Central memory CD8-positive, alpha-beta T cell (primary cell): ENCODE measurements around the gene GAS5.
"Not testable (repeated sequence)": the region's sequence is repeated elsewhere in the genome, so short reads cannot be mapped to it uniquely, and the experiment has no call there.

Source experiments
- ATAC-seq: fragments of 150-1000 bp; cut with Tn5 transposase; replicated peaks from 2 replicates; pipeline ENCODE4 v1.10.0; 2022; ENCODE audit warnings: mild to moderate bottlenecking, moderate FRiP score, moderate number of reproducible peaks; ENCODE audit not compliant: poor library complexity, severe bottlenecking; ENCODE audit errors: extremely low read depth
- DNase-seq, 2 donors: peaks; one replicate each; pipeline ENCODE4 v3.0.0; 2021; ENCODE audit warnings: low spot score in 2 of 2
- H3K27ac Mint-ChIP-seq: one replicate; pipeline ENCODE4 v1.8.0; 2022; ENCODE audit warnings: low read depth, mild to moderate bottlenecking, moderate library complexity, mixed read lengths
- H3K27me3 Mint-ChIP-seq: one replicate; pipeline ENCODE4 v1.8.0; 2022; ENCODE audit warnings: mixed read lengths
- H3K36me3 Mint-ChIP-seq: one replicate; pipeline ENCODE4 v1.8.0; 2022; ENCODE audit warnings: mild to moderate bottlenecking, moderate library complexity, mixed read lengths; ENCODE audit not compliant: insufficient read depth
- H3K4me1 Mint-ChIP-seq: one replicate; pipeline ENCODE4 v1.8.0; 2022; ENCODE audit warnings: mixed read lengths
- H3K4me3 Mint-ChIP-seq: one replicate; pipeline ENCODE4 v1.8.0; 2022; ENCODE audit warnings: mild to moderate bottlenecking, moderate library complexity, mixed read lengths
- H3K9me3 Mint-ChIP-seq: one replicate; pipeline ENCODE4 v1.8.0; 2022; ENCODE audit warnings: mixed read lengths

GAS5 gene

GRCh38 chr1:173887627-173888026 is 19.8 kb upstream of the GAS5 start:
- H3K27ac Mint-ChIP-seq = no peak overlapping the region
- DNase-seq = no peak
- no peaks in the 10 kb centered on the region for H3K9me3 Mint-ChIP-seq
- peaks cover 14% of the 10 kb centered on the region for H3K36me3 Mint-ChIP-seq
- ATAC-seq = no peak
- H3K27me3 Mint-ChIP-seq = no peaks in the 10 kb centered on the region
- peak overlapping the region; percentile 23 for H3K4me3 Mint-ChIP-seq
- H3K4me1 Mint-ChIP-seq = peaks cover 32% of the 10 kb centered on the region

GRCh38 chr1:173886746-173887611 is 19.2 kb upstream of the GAS5 start:
- peaks cover 32% of the 10 kb centered on the region for H3K4me1 Mint-ChIP-seq
- H3K27me3 Mint-ChIP-seq = no peaks in the 10 kb centered on the region
- H3K4me3 Mint-ChIP-seq = peak overlapping the region; percentile 23
- ATAC-seq (peak; percentile 82), DNase-seq (no peak)
- no peaks in the 10 kb centered on the region for H3K9me3 Mint-ChIP-seq
- H3K27ac Mint-ChIP-seq = peak overlapping the region; percentile 67
- H3K36me3 Mint-ChIP-seq = peaks cover 14% of the 10 kb centered on the region

- Mint-ChIP-seq H3K36me3 (peaks cover 10% of the 10 kb centered on the region), H3K4me3 (no peak overlapping the region), H3K4me1 (peaks cover 24% of the 10 kb centered on the region), H3K9me3 (no peaks in the 10 kb centered on the region), H3K27ac (no peak overlapping the region), H3K27me3 (no peaks in the 10 kb centered on the region)
- ATAC-seq (no peak), DNase-seq (no peak)
Measured at GRCh38 chr1:173884701-173885100, 16.9 kb upstream of the GAS5 start.

- DNase-seq, H3K9me3 Mint-ChIP-seq, H3K4me3 Mint-ChIP-seq, H3K27me3 Mint-ChIP-seq, H3K27ac Mint-ChIP-seq, ATAC-seq: not testable (repeated sequence)
- Mint-ChIP-seq H3K4me1 (peaks cover 11% of the 10 kb centered on the region), H3K36me3 (peaks cover 27% of the 10 kb centered on the region)
Measured at GRCh38 chr1:173881117-173881516, 13.3 kb upstream of the GAS5 start.

- no peak overlapping the region for H3K27ac Mint-ChIP-seq
- DNase-seq (no peak), ATAC-seq (no peak)
- H3K36me3 Mint-ChIP-seq = peaks cover 36% of the 10 kb centered on the region
- H3K9me3 Mint-ChIP-seq = no peaks in the 10 kb centered on the region
- peaks cover 15% of the 10 kb centered on the region for H3K4me1 Mint-ChIP-seq
- no peaks in the 10 kb centered on the region for H3K27me3 Mint-ChIP-seq
- H3K4me3 Mint-ChIP-seq = no peak overlapping the region
Measured at GRCh38 chr1:173878251-173878650, 10.5 kb upstream of the GAS5 start.

GRCh38 chr1:173876732-173877131 is 8.9 kb upstream of the GAS5 start:
- ATAC-seq (no peak), DNase-seq (no peak)
- no peaks in the 10 kb centered on the region for H3K9me3 Mint-ChIP-seq
- peaks cover 24% of the 10 kb centered on the region for H3K4me1 Mint-ChIP-seq
- H3K4me3 Mint-ChIP-seq = no peak overlapping the region
- H3K27ac Mint-ChIP-seq = no peak overlapping the region
- H3K36me3 Mint-ChIP-seq = peaks cover 38% of the 10 kb centered on the region
- no peaks in the 10 kb centered on the region for H3K27me3 Mint-ChIP-seq

- ATAC-seq (no peak), DNase-seq (no peak)
- Mint-ChIP-seq H3K27ac (peak overlapping the region; percentile 94), H3K9me3 (no peaks in the 10 kb centered on the region), H3K4me1 (peaks cover 50% of the 10 kb centered on the region), H3K27me3 (no peaks in the 10 kb centered on the region), H3K36me3 (peaks cover 41% of the 10 kb centered on the region), H3K4me3 (peak overlapping the region; percentile 84)
Measured at GRCh38 chr1:173871500-173871899, 3.7 kb upstream of the GAS5 start.

GRCh38 chr1:173871091-173871490 is 3.3 kb upstream of the GAS5 start:
- H3K4me1 Mint-ChIP-seq = peaks cover 54% of the 10 kb centered on the region

GRCh38 chr1:173870252-173871075 is 2.7 kb upstream of the GAS5 start:
- Mint-ChIP-seq H3K9me3 (no peaks in the 10 kb centered on the region), H3K27ac (peak overlapping the region; percentile 94), H3K4me3 (peak overlapping the region; percentile 84), H3K36me3 (peaks cover 43% of the 10 kb centered on the region), H3K27me3 (no peaks in the 10 kb centered on the region), H3K4me1 (peaks cover 55% of the 10 kb centered on the region)
- peak in 1 of 2 donors; percentile 19 for DNase-seq
- no peak for ATAC-seq

More at GRCh38 chr1:173871091-173871490, 3.3 kb upstream of the GAS5 start:
- Mint-ChIP-seq H3K4me3 (peak overlapping the region; percentile 84), H3K27me3 (no peaks in the 10 kb centered on the region), H3K27ac (peak overlapping the region; percentile 94), H3K36me3 (peaks cover 43% of the 10 kb centered on the region), H3K9me3 (no peaks in the 10 kb centered on the region)
- DNase-seq (no peak), ATAC-seq (no peak)

- Mint-ChIP-seq H3K27me3 (no peaks in the 10 kb centered on the region), H3K27ac (peak overlapping the region; percentile 94), H3K9me3 (no peaks in the 10 kb centered on the region), H3K4me1 (peaks cover 69% of the 10 kb centered on the region), H3K36me3 (peaks cover 54% of the 10 kb centered on the region), H3K4me3 (peak overlapping the region; percentile 84)
- DNase-seq (no peak), ATAC-seq (no peak)
Measured at GRCh38 chr1:173869021-173869359, 1.2 kb upstream of the GAS5 start.

GRCh38 chr1:173868266-173869020 is 654 bp upstream of the GAS5 start, which contains the start of gene ZBTB37:
Gene ZBTB37, plus strand, starts transcription at chr1:173868380. Its CDS starts 1,846 bp downstream, at chr1:173870226.
- Mint-ChIP-seq H3K27ac (peak within 1 kb of the TSS; percentile 94), H3K4me3 (peak within 1 kb of the TSS; percentile 84), H3K27me3 (no peaks in the 10 kb centered on the region), H3K36me3 (peaks cover 56% of the 10 kb centered on the region), H3K4me1 (peaks cover 71% of the 10 kb centered on the region), H3K9me3 (no peaks in the 10 kb centered on the region)
- peak; percentile 73 to 74 for DNase-seq
- ATAC-seq = peak; percentile 52

GRCh38 chr1:173867141-173867752 is 542 bp downstream of the GAS5 start:
- Mint-ChIP-seq H3K27ac (peak overlapping the region; percentile 94), H3K4me3 (peak overlapping the region; percentile 84), H3K4me1 (peaks cover 62% of the 10 kb centered on the region), H3K9me3 (no peaks in the 10 kb centered on the region), H3K36me3 (peaks cover 56% of the 10 kb centered on the region), H3K27me3 (no peaks in the 10 kb centered on the region)
- no peak for DNase-seq
- ATAC-seq = peak; percentile 7
